Measurements from ENCODE around the gene POLD4. TPM values are rescaled to one million over a fixed set of nuclear protein-coding genes. Genes with fewer than 3 reads are reported as not detected.

The POLD4 gene
- total RNA-seq, 4 donors from 2014 or later = 74.3 to 329 (median 272) TPM

- no peaks in the 10 kb centered on the region for H3K36me3 ChIP-seq
- peak in 2 of 3 donors; percentile 62 to 74 for DNase-seq
- peak overlapping the region; percentile 32 to 95 (median 92) for H3K27ac ChIP-seq
- no peaks in the 10 kb centered on the region for H3K9me3 ChIP-seq
- TF ChIP-seq, protein P1, sequence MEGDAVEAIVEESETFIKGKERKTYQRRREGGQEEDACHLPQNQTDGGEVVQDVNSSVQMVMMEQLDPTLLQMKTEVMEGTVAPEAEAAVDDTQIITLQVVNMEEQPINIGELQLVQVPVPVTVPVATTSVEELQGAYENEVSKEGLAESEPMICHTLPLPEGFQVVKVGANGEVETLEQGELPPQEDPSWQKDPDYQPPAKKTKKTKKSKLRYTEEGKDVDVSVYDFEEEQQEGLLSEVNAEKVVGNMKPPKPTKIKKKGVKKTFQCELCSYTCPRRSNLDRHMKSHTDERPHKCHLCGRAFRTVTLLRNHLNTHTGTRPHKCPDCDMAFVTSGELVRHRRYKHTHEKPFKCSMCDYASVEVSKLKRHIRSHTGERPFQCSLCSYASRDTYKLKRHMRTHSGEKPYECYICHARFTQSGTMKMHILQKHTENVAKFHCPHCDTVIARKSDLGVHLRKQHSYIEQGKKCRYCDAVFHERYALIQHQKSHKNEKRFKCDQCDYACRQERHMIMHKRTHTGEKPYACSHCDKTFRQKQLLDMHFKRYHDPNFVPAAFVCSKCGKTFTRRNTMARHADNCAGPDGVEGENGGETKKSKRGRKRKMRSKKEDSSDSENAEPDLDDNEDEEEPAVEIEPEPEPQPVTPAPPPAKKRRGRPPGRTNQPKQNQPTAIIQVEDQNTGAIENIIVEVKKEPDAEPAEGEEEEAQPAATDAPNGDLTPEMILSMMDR (IDR thresholded peaks at IDR 0.05) = peak; percentile 37 to 58 (median 48)
- no peak for TF ChIP-seq POLR2A (IDR thresholded peaks at IDR 0.05)
- H3K4me3 ChIP-seq = peak overlapping the region; percentile 79 to 95 (median 89)
- H3K27me3 ChIP-seq = no peaks in the 10 kb centered on the region
- peaks cover 3 to 71% (median 30%) of the 10 kb centered on the region in 4 donors for H3K4me1 ChIP-seq
These were observed 18.0 kb upstream of the POLD4 start for GRCh38 chr11:67371189-67371910.

DNA sequence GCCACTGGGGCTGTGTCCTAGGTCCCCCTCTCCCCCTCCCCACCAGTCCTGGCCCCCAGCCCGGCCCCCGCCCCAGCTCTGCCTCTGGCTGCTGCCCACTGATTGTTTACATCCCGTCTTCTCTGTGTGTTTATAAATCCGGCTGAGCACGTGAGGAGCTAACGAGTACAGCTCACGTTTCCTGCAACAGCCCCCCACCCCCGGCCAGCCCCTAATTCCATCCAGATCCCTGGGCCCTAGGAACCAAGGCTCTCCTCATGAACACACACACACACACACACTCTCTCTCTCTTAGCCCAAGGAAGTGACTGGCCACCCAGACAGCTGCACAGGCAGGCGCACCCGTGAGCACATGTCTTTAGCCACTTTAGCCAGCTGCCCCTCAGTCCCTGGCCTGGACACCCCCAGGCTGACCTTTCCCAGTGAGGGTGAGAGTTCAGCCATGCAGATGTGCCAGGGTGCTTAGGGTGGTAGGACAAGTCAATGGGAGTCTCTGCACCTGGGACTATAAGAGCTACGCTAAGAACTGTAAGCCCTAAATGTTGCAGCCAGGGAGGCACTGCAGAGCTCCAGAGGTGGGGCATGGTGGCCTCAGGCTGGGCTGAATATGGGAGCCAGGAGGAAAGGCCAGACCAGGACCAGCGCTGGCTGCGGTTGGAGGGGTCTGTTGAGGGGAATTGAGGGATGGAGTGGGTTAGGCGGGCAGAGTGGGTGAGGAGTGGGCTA is 17.2 kb upstream of the POLD4 start:
- peak overlapping the region; percentile 40 to 95 (median 92) for H3K27ac ChIP-seq
- DNase-seq = no peak
- no peaks in the 10 kb centered on the region for H3K36me3 ChIP-seq
- peak overlapping the region in 1 of 4 donors; percentile 18 for H3K4me3 ChIP-seq
- H3K4me1 ChIP-seq = peaks cover 3 to 78% (median 30%) of the 10 kb centered on the region in 4 donors
- TF ChIP-seq, protein P1 (IDR thresholded peaks at IDR 0.05) = no peak
- no peak for TF ChIP-seq POLR2A (IDR thresholded peaks at IDR 0.05)
- no peaks in the 10 kb centered on the region for H3K9me3 ChIP-seq
- no peaks in the 10 kb centered on the region for H3K27me3 ChIP-seq

DNA sequence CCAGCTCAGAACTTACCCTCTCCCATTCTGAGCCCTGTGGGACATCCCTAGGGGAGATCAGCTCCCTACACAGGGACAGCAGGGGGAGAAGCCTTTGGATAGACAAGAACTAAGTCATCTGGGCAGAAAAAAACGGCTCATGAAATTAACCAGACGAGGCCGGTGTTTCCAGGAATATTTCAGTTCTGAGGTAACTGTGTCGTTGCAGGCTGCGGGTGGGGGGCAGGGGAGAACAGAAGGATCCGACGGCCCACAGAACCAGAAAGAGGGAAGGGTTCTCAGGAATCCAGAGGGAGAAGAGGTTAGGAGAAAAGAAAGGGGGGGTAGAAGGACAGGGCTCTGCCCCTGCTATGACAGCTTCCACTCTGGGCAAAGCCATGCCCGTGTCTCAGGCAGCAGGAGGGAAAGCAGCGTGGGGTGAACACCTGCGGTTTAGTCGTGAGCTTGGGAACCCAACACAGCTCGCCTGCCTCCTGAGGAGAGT is 16.5 kb upstream of the POLD4 start:
- H3K36me3 ChIP-seq = peaks cover 0 to 1% (median 0%) of the 10 kb centered on the region in 3 donors
- DNase-seq = no peak
- no peak for TF ChIP-seq POLR2A (IDR thresholded peaks at IDR 0.05)
- TF ChIP-seq, protein P1 (IDR thresholded peaks at IDR 0.05) = no peak
- H3K4me3 ChIP-seq = no peak overlapping the region
- H3K4me1 ChIP-seq = peaks cover 3 to 78% (median 32%) of the 10 kb centered on the region in 4 donors
- no peaks in the 10 kb centered on the region for H3K27me3 ChIP-seq
- H3K9me3 ChIP-seq = no peaks in the 10 kb centered on the region
- peak overlapping the region; percentile 40 to 95 (median 92) for H3K27ac ChIP-seq

- H3K36me3 ChIP-seq = peaks cover 0 to 4% (median 0%) of the 10 kb centered on the region in 3 donors
- no peak for DNase-seq
- H3K27ac ChIP-seq = peak overlapping the region in 2 of 4 donors; percentile 90 to 95
- TF ChIP-seq, protein P1 (IDR thresholded peaks at IDR 0.05) = no peak
- no peak for TF ChIP-seq POLR2A (IDR thresholded peaks at IDR 0.05)
- H3K4me3 ChIP-seq = no peak overlapping the region
- H3K4me1 ChIP-seq = peaks cover 0 to 75% (median 28%) of the 10 kb centered on the region in 4 donors
- H3K27me3 ChIP-seq = no peaks in the 10 kb centered on the region
- no peaks in the 10 kb centered on the region for H3K9me3 ChIP-seq
These were observed 15.9 kb upstream of the POLD4 start for GRCh38 chr11:67369275-67369674.

DNA sequence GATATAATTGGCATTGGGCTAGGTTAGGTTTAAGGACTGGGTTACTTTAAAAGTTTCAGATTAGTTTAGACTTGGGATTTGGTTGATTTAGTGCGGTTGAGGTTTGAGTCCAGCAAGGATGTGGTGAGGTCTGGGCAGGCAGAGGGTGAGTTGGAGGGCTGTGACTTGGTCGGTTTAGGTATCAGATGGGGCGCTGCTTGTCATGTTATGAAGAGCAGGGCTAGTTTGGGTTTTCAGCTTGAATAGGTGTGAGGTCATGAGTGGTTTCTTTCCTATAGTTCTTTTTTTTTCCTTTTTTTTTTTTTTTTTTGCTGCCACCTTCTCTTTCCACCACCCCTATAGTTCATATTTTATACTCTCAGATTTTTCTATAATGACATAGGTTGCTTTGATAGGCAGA is 15.3 kb upstream of the POLD4 start:
- H3K9me3 ChIP-seq = no peaks in the 10 kb centered on the region
- peak in 1 of 3 donors; percentile 51 for DNase-seq
- peak overlapping the region in 2 of 4 donors; percentile 19 to 80 for H3K27ac ChIP-seq
- H3K4me1 ChIP-seq = peaks cover 0 to 68% (median 24%) of the 10 kb centered on the region in 4 donors
- peaks cover 0 to 8% (median 0%) of the 10 kb centered on the region in 3 donors for H3K36me3 ChIP-seq
- H3K4me3 ChIP-seq = no peak overlapping the region
- no peak for TF ChIP-seq POLR2A (IDR thresholded peaks at IDR 0.05)
- TF ChIP-seq, protein P1 (IDR thresholded peaks at IDR 0.05) = no peak
- H3K27me3 ChIP-seq = no peaks in the 10 kb centered on the region
